IPS DF 6.9 (cell line): ENCODE measurements around the gene IL22RA2.

Source experiments
- DNase-seq: peaks from one replicate; pipeline ENCODE4 v3.0.0-alpha.2; 2013; ENCODE audit warnings: low read depth, low spot score
- H3K27ac ChIP-seq: one replicate; pipeline ENCODE4 v1.5.1; 2013; ENCODE audit warnings: low read length, control low read depth
- H3K27me3 ChIP-seq: 2 replicates; pipeline ENCODE4 v1.6.1; 2013; ENCODE audit warnings: mild to moderate bottlenecking, low read length; ENCODE audit not compliant: control insufficient read depth, insufficient read depth
- H3K36me3 ChIP-seq: 2 replicates; pipeline ENCODE4 v1.6.1; 2013; ENCODE audit warnings: low read length; ENCODE audit not compliant: control insufficient read depth, insufficient read depth
- H3K4me1 ChIP-seq: 2 replicates; pipeline ENCODE4 v1.6.1; 2013; ENCODE audit warnings: low read length; ENCODE audit not compliant: control insufficient read depth, insufficient read depth
- H3K4me3 ChIP-seq: 2 replicates; pipeline ENCODE4 v1.5.1; 2013; ENCODE audit warnings: mild to moderate bottlenecking, low read length
- H3K9me3 ChIP-seq: 2 replicates; pipeline ENCODE4 v1.6.1; 2013; ENCODE audit warnings: low read length, inconsistent platforms; ENCODE audit not compliant: control insufficient read depth, insufficient read depth
- WGBS: extraction: QIAGEN DNeasy Blood & Tissue Kit; methylation state at CpG from one replicate; pipeline ENCODE4 v1.1.7; 2013; ENCODE audit warnings: mixed read lengths, missing lambda C conversion rate; ENCODE audit not compliant: insufficient read length, insufficient coverage; 5-methylcytosine and 5-hydroxymethylcytosine counted together

Gene IL22RA2

GRCh38 chr6:137097526-137097925 lies 75.9 kb downstream of the IL22RA2 start:
- no peak for DNase-seq
- Histone ChIP-seq H3K27me3 (no peaks in the 10 kb centered on the region), H3K36me3 (no peaks in the 10 kb centered on the region), H3K4me3 (no peak overlapping the region), H3K27ac (no peak overlapping the region), H3K4me1 (no peaks in the 10 kb centered on the region), H3K9me3 (no peaks in the 10 kb centered on the region)
- no CpG with 5 or more reads among the region's 3 CpGs for WGBS

GRCh38 chr6:137097057-137097456 lies 76.4 kb downstream of the IL22RA2 start:
- DNase-seq, result no peak
- Histone ChIP-seq H3K36me3 (no peaks in the 10 kb centered on the region), H3K9me3 (no peaks in the 10 kb centered on the region), H3K27ac (no peak overlapping the region), H3K4me1 (no peaks in the 10 kb centered on the region), H3K4me3 (no peak overlapping the region), H3K27me3 (no peaks in the 10 kb centered on the region)

GRCh38 chr6:137095651-137096238 lies 77.7 kb downstream of the IL22RA2 start:
- no peak for DNase-seq
- H3K4me3 ChIP-seq, result no peak overlapping the region

GRCh38 chr6:137095093-137095492 lies 78.4 kb downstream of the IL22RA2 start:
- WGBS, result no CpG with 5 or more reads among the region's 10 CpGs
- Histone ChIP-seq H3K4me1 (no peaks in the 10 kb centered on the region), H3K9me3 (no peaks in the 10 kb centered on the region), H3K27me3 (no peaks in the 10 kb centered on the region), H3K4me3 (no peak overlapping the region), H3K36me3 (no peaks in the 10 kb centered on the region), H3K27ac (no peak overlapping the region)
- no peak for DNase-seq

More at GRCh38 chr6:137095651-137096238, 77.7 kb downstream of the IL22RA2 start:
- no peak overlapping the region for H3K27ac ChIP-seq
- no peaks in the 10 kb centered on the region for H3K36me3 ChIP-seq
- no peaks in the 10 kb centered on the region for H3K4me1 ChIP-seq
- no peaks in the 10 kb centered on the region for H3K9me3 ChIP-seq
- H3K27me3 ChIP-seq, result no peaks in the 10 kb centered on the region

- Histone ChIP-seq H3K36me3 (no peaks in the 10 kb centered on the region), H3K4me3 (no peak overlapping the region), H3K4me1 (no peaks in the 10 kb centered on the region), H3K27ac (no peak overlapping the region), H3K9me3 (no peaks in the 10 kb centered on the region), H3K27me3 (no peaks in the 10 kb centered on the region)
- WGBS, result no CpG with 5 or more reads among the region's 5 CpGs
- peak; percentile 45 for DNase-seq
Observed at GRCh38 chr6:137094411-137095008, 78.9 kb downstream of the IL22RA2 start.
